KMS-11 (cell line): ENCODE measurements around the gene RIMKLA.

ENCODE experiments used
- H2AFZ ChIP-seq: fragments of 200-600 bp; sonication (generic); 2 replicates; pipeline ENCODE4 v1.6.1; 2016; ENCODE audit warnings: antibody characterized with exemption, mixed run types, low read depth
- H3K27ac ChIP-seq: fragments of 200-600 bp; sonication (generic); 2 replicates; pipeline ENCODE4 v1.6.1; 2016; ENCODE audit warnings: mild to moderate bottlenecking, mixed run types
- H3K27me3 ChIP-seq: fragments of 200-600 bp; sonication (generic); 2 replicates; pipeline ENCODE4 v1.6.1; 2017; ENCODE audit warnings: mild to moderate bottlenecking, low read depth, mixed run types, moderate library complexity; ENCODE audit not compliant: insufficient read depth
- H3K36me3 ChIP-seq: fragments of 200-600 bp; sonication (generic); 2 replicates; pipeline ENCODE4 v1.6.1; 2017; ENCODE audit warnings: mild to moderate bottlenecking, mixed run types; ENCODE audit not compliant: insufficient read depth
- H3K4me1 ChIP-seq: fragments of 200-600 bp; sonication (generic); 2 replicates; pipeline ENCODE4 v1.6.1; 2016; ENCODE audit warnings: mild to moderate bottlenecking, low read depth, mixed run types; ENCODE audit not compliant: poor library complexity, severe bottlenecking
- H3K4me2 ChIP-seq: fragments of 200-600 bp; sonication (generic); 2 replicates; pipeline ENCODE4 v1.7.0; 2016; ENCODE audit warnings: mild to moderate bottlenecking, mixed run types
- H3K4me3 ChIP-seq: fragments of 200-600 bp; sonication (generic); IDR thresholded peaks from 2 replicates; pipeline ENCODE4 v1.6.1; 2017; ENCODE audit warnings: low read depth, low read length, mixed read lengths; ENCODE audit not compliant: insufficient read depth
- H3K79me2 ChIP-seq: fragments of 200-600 bp; sonication (generic); 2 replicates; pipeline ENCODE4 v1.6.1; 2016; ENCODE audit warnings: low read depth, mixed run types; ENCODE audit not compliant: insufficient read depth
- H3K9ac ChIP-seq: fragments of 200-600 bp; sonication (generic); 2 replicates; pipeline ENCODE4 v1.6.1; 2016; ENCODE audit warnings: mild to moderate bottlenecking, mixed run types
- H4K20me1 ChIP-seq: fragments of 200-600 bp; sonication (generic); 2 replicates; pipeline ENCODE4 v1.6.1; 2016; ENCODE audit warnings: mild to moderate bottlenecking, mixed run types; ENCODE audit not compliant: insufficient read depth
- CTCF ChIP-seq: fragments of 200-600 bp; sonication (generic); conservative IDR thresholded peaks from 2 replicates; pipeline ENCODE4 v1.6.1; 2017; ENCODE audit warnings: low read depth, mild to moderate bottlenecking, antibody characterized with exemption, low read length, moderate library complexity, mixed read lengths

Gene RIMKLA

GRCh38 chr1:42461196-42461595 is 80.6 kb downstream of the RIMKLA start:
- Histone ChIP-seq H3K4me3 (no peak overlapping the region), H3K4me2 (no peak overlapping the region), H3K27me3 (no peaks in the 10 kb centered on the region), H4K20me1 (no peaks in the 10 kb centered on the region), H3K4me1 (peaks cover 13% of the 10 kb centered on the region), H3K79me2 (no peaks in the 10 kb centered on the region), H3K9ac (no peak overlapping the region), H3K36me3 (no peaks in the 10 kb centered on the region), H3K27ac (no peak overlapping the region), H2AFZ (no peak overlapping the region)
- no peak for TF ChIP-seq CTCF

GRCh38 chr1:42462828-42463763 is 82.5 kb downstream of the RIMKLA start, which contains the start of gene CCDC30:
Gene CCDC30, plus strand, starts transcription at chr1:42463286. Its CDS starts 17,266 bp downstream, at chr1:42480552.
- TF ChIP-seq CTCF, result no peak
- Histone ChIP-seq H3K9ac (peak within 1 kb of the TSS; percentile 51; the same call in 1 of the 2 replicates), H3K4me3 (peak within 1 kb of the TSS; percentile 70), H3K27ac (peak within 1 kb of the TSS; percentile 73), H3K36me3 (no peaks in the 10 kb centered on the region), H3K4me2 (peak within 1 kb of the TSS; percentile 99), H3K4me1 (peaks cover 13% of the 10 kb centered on the region), H3K79me2 (no peaks in the 10 kb centered on the region), H3K27me3 (no peaks in the 10 kb centered on the region), H4K20me1 (no peaks in the 10 kb centered on the region), H2AFZ (peak within 1 kb of the TSS; percentile 80; the same call in 1 of the 2 replicates)

- Histone ChIP-seq H3K9ac (no peak overlapping the region), H3K4me1 (peaks cover 13% of the 10 kb centered on the region), H3K4me3 (no peak overlapping the region), H2AFZ (no peak overlapping the region), H3K27me3 (no peaks in the 10 kb centered on the region), H4K20me1 (no peaks in the 10 kb centered on the region), H3K4me2 (no peak overlapping the region), H3K79me2 (no peaks in the 10 kb centered on the region), H3K27ac (no peak overlapping the region), H3K36me3 (no peaks in the 10 kb centered on the region)
- TF ChIP-seq CTCF, result no peak
Measured at GRCh38 chr1:42463921-42464320, 83.3 kb downstream of the RIMKLA start.

- no peaks in the 10 kb centered on the region for H3K27me3 ChIP-seq
- no peak overlapping the region for H3K4me3 ChIP-seq
- H4K20me1 ChIP-seq, result no peaks in the 10 kb centered on the region
- no peak overlapping the region for H3K9ac ChIP-seq
- TF ChIP-seq CTCF, result no peak
- no peak overlapping the region for H2AFZ ChIP-seq
- no peaks in the 10 kb centered on the region for H3K36me3 ChIP-seq
- H3K27ac ChIP-seq, result no peak overlapping the region
- H3K4me1 ChIP-seq, result peaks cover 13% of the 10 kb centered on the region
- H3K79me2 ChIP-seq, result no peaks in the 10 kb centered on the region
- H3K4me2 ChIP-seq, result no peak overlapping the region
Measured at GRCh38 chr1:42466030-42466429, 85.4 kb downstream of the RIMKLA start.
